H1 (cell line): ENCODE results near the gene FANK1. TPM values are rescaled to one million over a fixed set of nuclear protein-coding genes. Genes with fewer than 3 reads are reported as not detected.

Source experiments
- CTCF ChIA-PET: fragments of 300-600 bp; sonication (Branson Sonifier 250); formaldehyde crosslinking; loops from one replicate; lab custom pipeline; 2021; ENCODE audit not compliant: partially characterized antibody; lab: Charles Lee
- POLR2A ChIA-PET: fragments of 300-600 bp; sonication (Branson Sonifier 250); formaldehyde crosslinking; loops from one replicate; lab custom pipeline; 2021; ENCODE audit warnings: inconsistent platforms; ENCODE audit not compliant: partially characterized antibody; lab: Charles Lee
- DNase-seq, 2 experiments: peaks; one replicate each; pipeline versions ENCODE4 v3.0.0 to v3.0.0-alpha.2; 2010 to 2022; ENCODE audit warnings: low spot score in 2 of 2, low read depth in 1 of 2, mixed read lengths in 1 of 2
- FAIRE-seq: peaks from 2 replicates; lab custom pipeline; 2011; peaks lifted over from hg19 to GRCh38; lab: Jason Lieb, UNC
- H2AFZ ChIP-seq: 2 replicates; pipeline ENCODE4 v1.8.1; 2012; ENCODE audit warnings: low read length, inconsistent platforms
- H2AK5ac ChIP-seq: 2 replicates; pipeline ENCODE4 v1.6.1; 2013; ENCODE audit warnings: low read depth, low read length
- H2BK120ac ChIP-seq: replicated peaks from 2 replicates; pipeline ENCODE3; 2013; ENCODE audit warnings: low read depth, low read length, inconsistent platforms
- H2BK12ac ChIP-seq: 2 replicates; pipeline ENCODE4 v1.6.1; 2013; ENCODE audit warnings: low read depth, low read length
- H2BK15ac ChIP-seq: 2 replicates; pipeline ENCODE4 v1.6.1; 2013; ENCODE audit warnings: low read length
- H2BK20ac ChIP-seq: 2 replicates; pipeline ENCODE4 v1.6.1; 2013; ENCODE audit warnings: low read length
- H2BK5ac ChIP-seq: 2 replicates; pipeline ENCODE4 v1.6.1; 2013; ENCODE audit warnings: low read depth, low read length
- H3K14ac ChIP-seq: 2 replicates; pipeline ENCODE4 v1.6.1; 2013; ENCODE audit warnings: inconsistent platforms; ENCODE audit not compliant: insufficient read length
- H3K18ac ChIP-seq: 2 replicates; pipeline ENCODE4 v1.6.1; 2013; ENCODE audit warnings: low read length; ENCODE audit errors: extremely low read depth
- H3K23ac ChIP-seq: 2 replicates; pipeline ENCODE4 v1.6.1; 2013; ENCODE audit warnings: inconsistent platforms; ENCODE audit not compliant: insufficient read length
- H3K23me2 ChIP-seq: 2 replicates; pipeline ENCODE4 v1.6.1; 2013; ENCODE audit warnings: low read depth, low read length
- H3K27ac ChIP-seq: 2 replicates; pipeline ENCODE4 v1.6.1; 2011; ENCODE audit warnings: low read depth, low read length, inconsistent platforms
- H3K27me3 ChIP-seq, 4 experiments: replicated peaks in 1 of 4; 1 replicate in 1 of 4; 2 replicates in 3 of 4; pipeline versions ENCODE4 v1.6.1 to v1.8.1; 2011 to 2013; ENCODE audit warnings: low read length in 3 of 4, mild to moderate bottlenecking in 3 of 4, inconsistent platforms in 2 of 4, mixed read lengths in 2 of 4, moderate library complexity in 1 of 4; ENCODE audit not compliant: control insufficient read depth in 3 of 4, insufficient read depth in 3 of 4; ENCODE audit errors: extremely low read depth in 1 of 4
- H3K36me3 ChIP-seq, 4 experiments: 2 replicates each; pipeline versions ENCODE4 v1.6.1 to v1.8.1; 2011 to 2013; ENCODE audit warnings: mild to moderate bottlenecking in 4 of 4, low read length in 3 of 4, moderate library complexity in 2 of 4, control low read depth in 1 of 4, inconsistent platforms in 1 of 4; ENCODE audit not compliant: insufficient read depth in 4 of 4, control insufficient read depth in 2 of 4
- H3K4ac ChIP-seq: replicated peaks from 2 replicates; pipeline ENCODE3; 2013; ENCODE audit warnings: low read length, low read depth, mixed read lengths, inconsistent platforms; ENCODE audit not compliant: insufficient read length
- H3K4me1 ChIP-seq, 4 experiments: replicated peaks in 1 of 4; 1 replicate in 1 of 4; 2 replicates in 3 of 4; pipeline versions ENCODE4 v1.6.1 to v1.8.1; 2011 to 2013; ENCODE audit warnings: low read length in 3 of 4, inconsistent platforms in 2 of 4, mixed read lengths in 1 of 4; ENCODE audit not compliant: insufficient read depth in 4 of 4, control insufficient read depth in 3 of 4
- H3K4me2 ChIP-seq, 2 experiments: 2 replicates each; pipeline versions ENCODE4 v1.6.1 to v1.8.1; 2011 to 2013; ENCODE audit warnings: low read depth in 2 of 2, low read length in 2 of 2, control low read depth in 1 of 2, inconsistent platforms in 1 of 2, mild to moderate bottlenecking in 1 of 2; ENCODE audit not compliant: insufficient read depth in 1 of 2
- H3K4me3 ChIP-seq, 4 experiments: fragments of 200-600, 300-600 bp in 1 of 4; sonication (generic), shearing (Covaris generic), sonication (Bioruptor Twin) in 1 of 4; 2 replicates each; pipeline versions ENCODE4 v1.5.1 to v1.8.1; 2011 to 2016; ENCODE audit warnings: low read length in 4 of 4, low read depth in 3 of 4, control low read depth in 2 of 4, inconsistent platforms in 2 of 4, mild to moderate bottlenecking in 2 of 4, mixed read lengths in 1 of 4, moderate library complexity in 1 of 4; ENCODE audit not compliant: insufficient read depth in 2 of 4; ENCODE audit errors: extremely low read depth in 1 of 4
- H3K56ac ChIP-seq: replicated peaks from 2 replicates; pipeline ENCODE3; 2013; ENCODE audit warnings: low read depth, mild to moderate bottlenecking, mixed read lengths, low read length, inconsistent platforms; ENCODE audit not compliant: insufficient read length
- H3K79me1 ChIP-seq: 2 replicates; pipeline ENCODE4 v1.6.1; 2013; ENCODE audit warnings: low read depth, low read length, control low read depth
- H3K79me2 ChIP-seq, 2 experiments: 2 replicates each; pipeline versions ENCODE4 v1.6.1 to v1.8.1; 2012 to 2013; ENCODE audit warnings: low read length in 2 of 2, mild to moderate bottlenecking in 2 of 2, inconsistent platforms in 1 of 2; ENCODE audit not compliant: insufficient read depth in 2 of 2, control insufficient read depth in 1 of 2
- H3K9ac ChIP-seq, 4 experiments: replicated peaks in 1 of 4; 1 replicate in 1 of 4; 2 replicates in 3 of 4; pipeline versions ENCODE4 v1.6.1 to v1.8.1; 2011 to 2013; ENCODE audit warnings: low read depth in 3 of 4, low read length in 3 of 4, control low read depth in 2 of 4, mild to moderate bottlenecking in 2 of 4, moderate library complexity in 2 of 4, inconsistent platforms in 1 of 4; ENCODE audit errors: extremely low read depth in 1 of 4
- H3K9me3 ChIP-seq, 2 experiments: 2 replicates each; pipeline versions ENCODE4 v1.6.1 to v1.8.1; 2012 to 2013; ENCODE audit warnings: mild to moderate bottlenecking in 2 of 2, moderate library complexity in 2 of 2, control low read depth in 1 of 2, inconsistent platforms in 1 of 2, low read depth in 1 of 2, low read length in 1 of 2, mixed read lengths in 1 of 2; ENCODE audit not compliant: insufficient read depth in 2 of 2
- H4K20me1 ChIP-seq, 2 experiments: replicated peaks in 1 of 2; 2 replicates each; pipeline versions ENCODE3 to v1.8.1; 2011 to 2013; ENCODE audit warnings: inconsistent platforms in 2 of 2, low read length in 2 of 2, mild to moderate bottlenecking in 1 of 2; ENCODE audit not compliant: insufficient read depth in 2 of 2, control insufficient read depth in 1 of 2
- H4K5ac ChIP-seq: 2 replicates; pipeline ENCODE4 v1.6.1; 2013; ENCODE audit warnings: low read length, low read depth, mixed read lengths, inconsistent platforms; ENCODE audit not compliant: insufficient read length
- H4K8ac ChIP-seq: 2 replicates; pipeline ENCODE4 v1.8.0; 2013; ENCODE audit warnings: mild to moderate bottlenecking, moderate library complexity, low read length, inconsistent platforms; ENCODE audit not compliant: insufficient read depth; ENCODE audit errors: extremely low read depth
- H4K91ac ChIP-seq: replicated peaks from 2 replicates; pipeline ENCODE3; 2013; ENCODE audit warnings: low read length, mixed read lengths, inconsistent platforms; ENCODE audit not compliant: insufficient read length
- BACH1 ChIP-seq: IDR thresholded peaks from 2 replicates; pipeline ENCODE4 v1.6.1; 2012; ENCODE audit warnings: low read length, improper control_type of control experiment
- CBX8 ChIP-seq: fragments of 300-800, 300-1000 bp; sonication (generic); IDR thresholded peaks from 2 replicates; pipeline ENCODE4 v1.7.1; 2016; ENCODE audit warnings: low read depth, low read length, borderline replicate concordance
- HDAC6 ChIP-seq: IDR thresholded peaks from one replicate; pipeline ENCODE4 v1.7.1; 2012; ENCODE audit warnings: low read depth, mild to moderate bottlenecking, inconsistent platforms, low read length, moderate library complexity
- PHF8 ChIP-seq: fragments of 200-600 bp; sonication (generic); conservative IDR thresholded peaks from 2 replicates; pipeline ENCODE4 v1.7.1; 2012; ENCODE audit warnings: low read depth, mild to moderate bottlenecking, inconsistent platforms, low read length, moderate library complexity
- SAP30 ChIP-seq: fragments of 300-600 bp; sonication (generic); IDR thresholded peaks from 2 replicates; pipeline ENCODE4 v1.7.1; 2012; ENCODE audit warnings: low read length, moderate library complexity, mild to moderate bottlenecking, inconsistent platforms; ENCODE audit not compliant: insufficient read depth, insufficient replicate concordance
- SIN3A ChIP-seq, 2 experiments: IDR thresholded peaks in 1 of 2; conservative IDR thresholded peaks in 1 of 2; 2 replicates each; pipeline ENCODE4 v1.6.1; 2011 to 2012; ENCODE audit warnings: low read length in 2 of 2, improper control_type of control experiment in 1 of 2, low read depth in 1 of 2, mild to moderate bottlenecking in 1 of 2
- SIRT6 ChIP-seq: IDR thresholded peaks from one replicate; pipeline ENCODE4 v1.7.1; 2012; ENCODE audit warnings: low read length, inconsistent platforms
- SUZ12 ChIP-seq: fragments of 200-600 bp; sonication (generic); IDR thresholded peaks from 2 replicates; pipeline ENCODE4 v1.6.1; 2012; ENCODE audit warnings: mild to moderate bottlenecking, inconsistent platforms, low read length, moderate library complexity, mixed read lengths
- WGBS, 2 experiments: shearing (Covaris generic) in 1 of 2; methylation state at CpG; one replicate each; pipeline versions ENCODE4 v1.1.6 to v1.1.7; 2013 to 2015; ENCODE audit warnings: low lambda C conversion rate in 2 of 2, mixed read lengths in 2 of 2, inconsistent platforms in 1 of 2, low coverage in 1 of 2, missing lambda C conversion rate in 1 of 2; ENCODE audit not compliant: insufficient replicate concordance in 2 of 2, insufficient coverage in 1 of 2, insufficient read length in 1 of 2; ENCODE audit errors: extremely low coverage in 1 of 2, missing lambda C conversion rate in 1 of 2; 5-methylcytosine and 5-hydroxymethylcytosine counted together
- polyA plus RNA-seq, 7 experiments: library from polyadenylated mRNA; depleted of rRNA in 3 of 7; stranded (reverse) in 5 of 7; unstranded in 2 of 7; fragments of >200 nt in 5 of 7; fragments of 200-250 nt in 2 of 7; gene quantifications; 1 replicate in 5 of 7; 2 replicates in 1 of 7; 4 replicates in 1 of 7; pipeline versions ENCODE4 v1.2.1 to v1.2.3, GENCODE V29; 2011 to 2013; ENCODE audit warnings: missing spikeins in 2 of 7, mixed read lengths in 2 of 7
- total RNA-seq: library from RNA; stranded (reverse); fragmentation: NEBNext Ultra II Directional; extraction: Animal tissue kit (Norgen Biotek cat#: 25700); gene quantifications from 2 replicates; pipeline ENCODE4 v1.2.1, GENCODE V29; 2021
- TF ChIP-seq, protein P1 (sequence below): IDR thresholded peaks from 2 replicates; pipeline ENCODE4 v1.6.1; 2012; ENCODE audit warnings: low read length, inconsistent platforms

FANK1 gene
- total and polyA plus RNA-seq, 2 of the 8 experiments (the other 6 are each of a cell fraction or from before 2014, with no cell fraction given), result 1.2 TPM; not detected in 1

DNA sequence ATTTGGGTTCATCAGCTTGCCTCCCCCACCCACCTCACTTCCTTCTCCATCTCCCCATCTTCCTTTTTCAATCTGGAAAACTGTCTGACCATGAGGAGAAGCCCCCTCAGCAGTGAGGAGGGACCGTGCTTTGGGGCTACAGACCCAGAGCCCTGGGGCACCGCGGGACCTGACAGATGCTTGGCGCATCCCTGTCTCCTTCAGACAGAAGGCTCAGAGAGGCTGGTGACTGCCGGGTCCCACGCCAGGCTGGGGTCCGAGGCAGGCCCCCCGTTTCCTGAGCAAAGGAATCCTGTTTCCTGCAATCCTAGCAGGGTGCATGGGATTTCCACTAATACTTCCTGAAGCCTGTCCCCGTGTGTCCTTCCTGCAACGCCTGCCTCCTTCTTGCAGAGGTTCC lies 147.0 kb downstream of the FANK1 start:
- Histone ChIP-seq H2BK12ac (no peak overlapping the region), H3K9me3 (no peaks in the 10 kb centered on the region), H3K4me3 (no peak overlapping the region), H3K9ac (no peak overlapping the region), H2BK15ac (no peak overlapping the region), H2AK5ac (no peak overlapping the region), H2BK20ac (no peak overlapping the region), H2AFZ (no peak overlapping the region), H3K4me2 (no peak overlapping the region), H3K23me2 (no peaks in the 10 kb centered on the region), H3K79me1 (no peaks in the 10 kb centered on the region), H3K4me1 (peaks cover 0 to 4% (median 1%) of the 10 kb centered on the region in 4 experiments; a peak in 5 of 7 replicates), H3K79me2 (no peaks in the 10 kb centered on the region), H4K20me1 (no peaks in the 10 kb centered on the region), H3K4ac (no peak overlapping the region), H3K56ac (no peak overlapping the region), H3K14ac (no peak overlapping the region), H3K36me3 (no peaks in the 10 kb centered on the region), H3K23ac (no peak overlapping the region), H4K5ac (no peak overlapping the region), H3K18ac (no peak overlapping the region), H3K27me3 (no peaks in the 10 kb centered on the region), H4K91ac (no peak overlapping the region), H3K27ac (no peak overlapping the region), H2BK120ac (no peak overlapping the region), H2BK5ac (no peak overlapping the region), H4K8ac (peak overlapping the region; percentile 17; the same call in 1 of the 2 replicates)
- no peak for DNase-seq
- FAIRE-seq, result no peak
- ChIA-PET CTCF (no interaction called here), POLR2A (no interaction called here)
- 95% methylated on average over 10 of the region's 10 CpGs; no CpG with 5 or more reads in 1 of the 2 experiments for WGBS, 2 experiments
- TF ChIP-seq BACH1 (no peak), SIRT6 (no peak), PHF8 (no peak), SUZ12 (no peak), SAP30 (no peak), SIN3A (conservative IDR thresholded peaks at IDR 0.05 in 1 of 2, IDR thresholded peaks at IDR 0.05 in 1 of 2; ENCODE audit: low read depth in 1 of 2, low read length in 2 of 2) (no peak), CBX8 (no peak), HDAC6 (no peak)
- TF ChIP-seq, protein P1, sequence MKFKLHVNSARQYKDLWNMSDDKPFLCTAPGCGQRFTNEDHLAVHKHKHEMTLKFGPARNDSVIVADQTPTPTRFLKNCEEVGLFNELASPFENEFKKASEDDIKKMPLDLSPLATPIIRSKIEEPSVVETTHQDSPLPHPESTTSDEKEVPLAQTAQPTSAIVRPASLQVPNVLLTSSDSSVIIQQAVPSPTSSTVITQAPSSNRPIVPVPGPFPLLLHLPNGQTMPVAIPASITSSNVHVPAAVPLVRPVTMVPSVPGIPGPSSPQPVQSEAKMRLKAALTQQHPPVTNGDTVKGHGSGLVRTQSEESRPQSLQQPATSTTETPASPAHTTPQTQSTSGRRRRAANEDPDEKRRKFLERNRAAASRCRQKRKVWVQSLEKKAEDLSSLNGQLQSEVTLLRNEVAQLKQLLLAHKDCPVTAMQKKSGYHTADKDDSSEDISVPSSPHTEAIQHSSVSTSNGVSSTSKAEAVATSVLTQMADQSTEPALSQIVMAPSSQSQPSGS, result no peak
